Stimulated activated naive CD8-positive, alpha-beta T cell treated with anti-CD3 and anti-CD28 coated beads, Interleukin-15, amount 100 ng/mL, for 72 hours (primary cell): ENCODE results near the gene NSD2.

Source experiments
- ATAC-seq: fragments of 150-1000 bp; cut with Tn5 transposase; 2 replicates; pipeline ENCODE4 v1.10.0; 2021; ENCODE audit warnings: mild to moderate bottlenecking, moderate library complexity
- DNase-seq, 2 donors: peaks; one replicate each; pipeline ENCODE4 v3.0.0; 2021 to 2022
- H3K27ac Mint-ChIP-seq, 2 donors: one replicate each; pipeline ENCODE4 v1.8.0; 2022; ENCODE audit warnings: mild to moderate bottlenecking in 2 of 2, mixed read lengths in 2 of 2, moderate library complexity in 2 of 2
- H3K27me3 Mint-ChIP-seq: one replicate; pipeline ENCODE4 v1.8.0; 2022; ENCODE audit warnings: mixed read lengths
- H3K4me1 Mint-ChIP-seq: one replicate; pipeline ENCODE4 v1.8.0; 2022; ENCODE audit warnings: mild to moderate bottlenecking, mixed read lengths
- H3K4me3 Mint-ChIP-seq, 2 donors: one replicate each; pipeline ENCODE4 v1.8.0; 2022; ENCODE audit warnings: mild to moderate bottlenecking in 2 of 2, mixed read lengths in 2 of 2, moderate library complexity in 1 of 2
- H3K9me3 Mint-ChIP-seq, 2 donors: one replicate each; pipeline ENCODE4 v1.8.0; 2022; ENCODE audit warnings: mixed read lengths in 2 of 2

Gene NSD2

DNA sequence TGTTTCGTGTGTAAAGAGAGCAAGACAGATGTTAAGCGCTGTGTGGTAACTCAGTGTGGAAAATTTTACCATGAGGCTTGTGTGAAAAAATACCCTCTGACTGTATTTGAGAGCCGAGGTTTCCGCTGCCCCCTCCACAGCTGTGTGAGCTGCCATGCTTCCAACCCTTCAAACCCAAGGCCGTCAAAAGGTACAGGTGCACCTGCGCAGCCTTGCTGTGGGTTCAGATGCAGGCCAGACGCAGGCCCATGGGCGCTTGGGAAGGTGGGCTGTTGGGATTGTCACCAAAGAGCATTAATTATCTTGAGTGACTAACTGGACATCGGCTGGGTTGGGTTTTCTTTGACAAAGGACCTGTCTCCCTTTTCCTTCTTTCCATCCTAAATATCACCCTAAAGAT lies 82.1 kb downstream of the NSD2 start:
- Mint-ChIP-seq H3K9me3 (no peaks in the 10 kb centered on the region), H3K27ac (peak overlapping the region in 1 of 2 donors; percentile 59), H3K4me3 (no peak overlapping the region), H3K4me1 (no peaks in the 10 kb centered on the region), H3K27me3 (no peaks in the 10 kb centered on the region)
- ATAC-seq: no peak
- no peak for DNase-seq

DNA sequence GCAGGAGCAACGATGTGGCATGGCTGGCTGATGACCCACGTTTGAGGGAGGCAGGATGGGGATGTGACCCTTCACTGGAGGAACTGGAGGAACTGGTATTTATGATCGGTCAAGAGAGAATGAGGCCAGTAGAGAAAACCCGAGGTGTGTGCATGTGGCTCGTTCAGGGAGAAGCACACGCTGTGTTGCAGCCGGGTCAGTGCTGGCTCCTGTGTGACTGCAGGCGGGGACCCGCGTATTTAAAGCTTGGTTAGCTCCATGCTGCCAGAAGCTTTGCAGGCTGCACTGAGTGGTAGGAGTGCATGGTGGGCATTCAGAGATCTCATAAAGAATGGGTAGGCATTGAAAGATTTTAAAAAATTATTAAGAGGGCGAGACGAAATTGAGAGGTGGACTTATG lies 85.4 kb downstream of the NSD2 start:
- Mint-ChIP-seq H3K4me1 (no peaks in the 10 kb centered on the region), H3K9me3 (no peaks in the 10 kb centered on the region), H3K4me3 (no peak overlapping the region), H3K27ac (no peak overlapping the region), H3K27me3 (no peaks in the 10 kb centered on the region)
- ATAC-seq: no peak
- no peak for DNase-seq

DNA sequence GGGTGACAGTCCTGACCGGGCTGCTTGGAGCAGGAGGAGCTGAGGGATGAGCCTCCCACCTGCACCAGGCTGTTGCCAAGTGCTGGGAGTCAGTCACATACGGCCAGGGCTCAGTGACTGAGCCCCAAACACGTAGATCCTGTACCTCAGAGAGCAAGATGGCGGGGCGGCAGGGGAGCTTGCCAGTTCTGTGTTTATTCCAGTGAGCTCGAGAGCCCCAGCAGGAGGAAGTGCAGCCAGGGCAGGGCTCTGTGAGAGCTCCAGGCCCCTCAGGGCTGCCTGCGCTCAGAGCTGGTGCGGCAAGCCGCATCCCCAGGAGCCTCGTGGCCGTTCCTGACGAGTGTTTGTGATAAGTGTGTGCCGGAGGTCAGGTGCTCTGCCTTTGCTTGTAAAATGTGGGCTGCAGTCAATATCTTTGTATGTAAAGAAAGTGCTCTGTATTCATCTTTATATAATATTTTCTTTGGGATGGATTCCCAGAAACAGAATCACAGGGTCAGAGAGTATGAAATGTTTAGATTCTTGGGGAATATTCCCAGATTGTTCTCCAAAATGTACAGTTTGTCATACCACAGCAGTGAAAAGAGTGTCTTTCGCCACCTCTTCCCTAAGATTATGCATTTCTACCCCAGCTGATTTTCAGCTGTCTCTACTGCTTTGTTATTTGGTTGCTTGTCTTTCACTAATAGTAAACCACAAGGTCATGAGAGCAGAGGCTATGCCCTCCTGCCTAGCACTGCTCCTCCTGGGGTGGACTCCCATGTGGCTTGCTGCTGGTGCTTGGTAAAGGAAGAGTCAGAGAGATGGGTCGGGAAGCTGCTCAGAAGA lies 87.3 kb downstream of the NSD2 start:
- H3K4me1 Mint-ChIP-seq: no peaks in the 10 kb centered on the region
- no peak for ATAC-seq
- H3K27ac Mint-ChIP-seq: no peak overlapping the region
- no peaks in the 10 kb centered on the region for H3K9me3 Mint-ChIP-seq
- DNase-seq: no peak
- H3K27me3 Mint-ChIP-seq: no peaks in the 10 kb centered on the region
- H3K4me3 Mint-ChIP-seq: no peak overlapping the region

DNA sequence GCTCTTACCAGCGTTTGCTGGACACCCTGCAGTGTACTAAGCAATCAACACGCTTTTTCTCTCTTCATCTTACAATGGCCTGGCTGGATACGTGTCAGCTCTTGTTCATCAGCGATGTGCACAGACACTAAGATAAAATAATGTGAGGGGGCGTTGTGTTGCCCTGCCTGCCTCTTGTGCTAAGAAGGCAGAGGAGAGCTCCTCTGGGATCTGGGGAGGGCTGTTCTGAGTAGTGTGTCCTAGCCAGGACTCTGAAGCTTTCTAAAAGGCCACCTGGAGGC lies 87.9 kb downstream of the NSD2 start:
- H3K4me3 Mint-ChIP-seq: no peak overlapping the region
- ATAC-seq (no peak), DNase-seq (no peak)
- H3K9me3 Mint-ChIP-seq: no peaks in the 10 kb centered on the region
- H3K27me3 Mint-ChIP-seq: no peaks in the 10 kb centered on the region
- H3K27ac Mint-ChIP-seq: no peak overlapping the region
- no peaks in the 10 kb centered on the region for H3K4me1 Mint-ChIP-seq

DNA sequence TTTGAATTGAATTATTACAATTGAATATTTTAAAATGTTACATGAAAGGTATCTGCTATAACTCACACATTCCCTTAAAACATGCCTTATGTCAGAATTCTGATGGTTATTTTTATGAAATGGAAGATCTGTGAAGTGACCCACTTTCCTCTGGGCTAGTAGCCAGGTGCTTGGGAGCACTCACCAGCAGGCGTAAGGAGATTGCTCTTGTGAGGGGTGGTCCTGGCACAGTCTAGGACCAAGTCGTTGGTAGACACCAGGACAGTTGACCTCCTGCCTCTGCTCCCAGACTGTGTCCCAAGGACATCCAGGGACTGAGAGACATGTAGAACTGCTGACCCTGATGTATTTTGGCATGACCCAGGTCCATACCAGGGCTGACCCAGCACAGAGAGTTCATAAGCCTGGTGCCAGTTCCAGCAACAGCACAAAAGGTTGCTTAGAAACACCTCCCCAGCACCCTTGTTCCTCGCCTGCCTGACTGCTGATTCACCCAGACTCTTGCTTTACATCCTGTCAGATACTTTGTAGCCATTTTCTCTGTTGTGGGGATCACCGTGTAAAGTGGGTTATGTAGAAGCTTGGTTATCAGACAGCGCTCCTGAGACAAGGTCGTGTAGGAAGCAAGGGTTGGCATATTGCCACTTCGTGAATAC lies 89.1 kb downstream of the NSD2 start:
- Mint-ChIP-seq H3K27ac (no peak overlapping the region), H3K27me3 (no peaks in the 10 kb centered on the region), H3K9me3 (peaks cover 0 to 6% of the 10 kb centered on the region in 2 donors), H3K4me1 (no peaks in the 10 kb centered on the region), H3K4me3 (no peak overlapping the region)
- DNase-seq (no peak), ATAC-seq (no peak)

DNA sequence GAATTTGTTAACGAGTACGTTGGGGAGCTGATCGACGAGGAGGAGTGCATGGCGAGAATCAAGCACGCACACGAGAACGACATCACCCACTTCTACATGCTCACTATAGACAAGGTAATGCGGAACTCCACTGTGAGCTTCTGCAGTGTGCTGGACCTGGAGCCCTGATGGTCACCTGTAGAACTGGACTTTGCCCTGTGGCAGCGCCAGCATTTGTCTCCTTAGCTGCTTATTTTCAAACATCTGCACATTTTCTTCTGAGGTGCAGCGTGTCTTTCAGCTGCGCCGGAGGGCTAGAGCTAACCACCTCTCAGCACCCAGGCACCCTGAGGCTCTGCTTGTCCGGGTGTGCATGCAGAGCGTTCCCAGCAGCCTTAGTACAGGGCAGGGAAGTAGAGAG lies 89.8 kb downstream of the NSD2 start:
- DNase-seq (no peak), ATAC-seq (no peak)
- H3K27me3 Mint-ChIP-seq: no peaks in the 10 kb centered on the region
- no peak overlapping the region for H3K27ac Mint-ChIP-seq
- no peaks in the 10 kb centered on the region for H3K4me1 Mint-ChIP-seq
- no peak overlapping the region for H3K4me3 Mint-ChIP-seq
- peaks cover 0 to 8% of the 10 kb centered on the region in 2 donors for H3K9me3 Mint-ChIP-seq

DNA sequence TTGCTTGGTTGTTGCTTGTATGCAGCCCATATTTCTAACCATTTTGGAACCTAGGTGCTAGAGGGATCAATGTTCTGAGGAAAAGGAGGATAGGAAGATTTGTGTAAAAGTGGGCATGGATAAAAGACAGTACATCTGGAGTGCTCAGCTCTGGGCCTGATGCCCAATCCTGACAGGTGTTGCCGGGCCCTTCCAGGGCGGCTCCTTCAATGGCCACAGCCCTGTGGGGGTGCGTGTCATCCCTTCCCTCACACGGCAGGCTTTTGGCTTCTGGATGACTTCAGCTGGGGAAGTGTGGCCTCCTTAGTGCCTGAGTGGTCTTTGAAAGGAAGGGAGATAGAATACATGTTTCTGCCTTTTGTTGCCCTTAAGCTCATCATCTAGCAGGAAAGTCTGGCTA lies 90.4 kb downstream of the NSD2 start:
- Mint-ChIP-seq H3K27ac (peak overlapping the region in 1 of 2 donors; percentile 12), H3K27me3 (no peaks in the 10 kb centered on the region), H3K4me1 (no peaks in the 10 kb centered on the region), H3K9me3 (peaks cover 0 to 8% of the 10 kb centered on the region in 2 donors), H3K4me3 (no peak overlapping the region)
- DNase-seq (no peak), ATAC-seq (no peak)

DNA sequence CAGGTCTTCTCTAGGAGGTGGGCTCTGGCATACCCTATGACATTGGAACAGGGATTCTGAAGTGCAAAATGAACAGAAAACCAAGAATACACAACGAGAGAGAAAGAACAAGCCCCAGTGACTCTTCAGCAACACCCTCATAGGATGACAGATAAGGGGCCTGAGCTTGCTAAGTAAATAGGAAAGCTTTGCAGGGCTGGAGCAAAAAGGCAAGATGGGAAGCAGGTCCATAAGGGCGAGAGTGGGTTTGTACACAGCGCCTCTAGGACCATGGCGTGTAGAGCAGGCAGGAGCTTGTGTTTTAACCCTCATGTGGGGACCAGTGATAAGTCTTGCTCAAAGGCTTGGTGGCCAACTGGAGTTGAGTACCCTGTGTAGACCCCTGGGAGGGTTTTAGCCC lies 91.8 kb downstream of the NSD2 start:
- H3K27ac Mint-ChIP-seq: peak overlapping the region in 1 of 2 donors; percentile 75
- no peak overlapping the region for H3K4me3 Mint-ChIP-seq
- H3K4me1 Mint-ChIP-seq: no peaks in the 10 kb centered on the region
- H3K27me3 Mint-ChIP-seq: no peaks in the 10 kb centered on the region
- ATAC-seq (no peak), DNase-seq (no peak)
- peaks cover 0 to 8% of the 10 kb centered on the region in 2 donors for H3K9me3 Mint-ChIP-seq

DNA sequence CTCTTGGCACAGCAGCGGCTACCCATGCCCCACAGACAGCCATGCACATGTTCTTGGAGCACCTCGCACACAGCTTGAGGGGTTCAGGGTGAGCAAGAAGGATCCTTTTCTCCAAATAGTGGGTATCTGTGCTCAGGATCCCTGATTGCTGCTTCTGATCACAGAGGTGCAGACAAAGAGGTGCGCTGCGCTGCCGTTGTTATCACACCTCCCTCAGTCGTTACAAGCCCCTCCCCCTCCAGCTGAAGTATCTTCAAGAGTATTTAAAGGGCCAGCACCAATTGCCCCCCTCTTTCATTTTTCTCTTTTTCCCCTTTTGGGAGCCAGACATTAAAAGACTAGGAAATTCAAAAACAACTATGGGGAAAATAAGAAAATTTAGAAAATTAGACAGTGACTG lies 93.2 kb downstream of the NSD2 start:
- peaks cover 0 to 8% of the 10 kb centered on the region in 2 donors for H3K9me3 Mint-ChIP-seq
- H3K4me3 Mint-ChIP-seq: no peak overlapping the region
- H3K4me1 Mint-ChIP-seq: no peaks in the 10 kb centered on the region
- no peak overlapping the region for H3K27ac Mint-ChIP-seq
- DNase-seq (no peak), ATAC-seq (no peak)
- H3K27me3 Mint-ChIP-seq: no peaks in the 10 kb centered on the region

DNA sequence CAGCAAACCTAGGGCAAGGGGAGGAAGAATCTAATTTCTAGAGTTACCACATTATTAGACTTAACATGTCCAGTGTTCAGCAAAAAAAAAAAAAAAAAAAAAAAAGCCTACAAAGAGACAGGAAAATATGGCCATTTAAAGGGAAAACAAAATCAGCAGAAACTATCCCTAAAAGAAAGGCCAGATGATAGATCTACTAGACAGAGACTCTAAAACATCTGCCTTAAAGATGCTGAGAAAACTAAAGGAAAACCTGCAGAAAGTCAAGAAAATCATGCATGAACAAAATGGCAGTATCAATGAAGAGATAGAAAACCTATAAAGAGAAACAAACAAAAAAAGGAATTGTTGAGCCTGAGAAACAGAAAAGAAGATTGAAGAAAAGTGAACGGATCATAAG lies 93.8 kb downstream of the NSD2 start:
- ATAC-seq (no peak), DNase-seq (no peak)
- Mint-ChIP-seq H3K9me3 (peaks cover 0 to 8% of the 10 kb centered on the region in 2 donors), H3K27ac (no peak overlapping the region), H3K4me3 (no peak overlapping the region), H3K4me1 (no peaks in the 10 kb centered on the region), H3K27me3 (no peaks in the 10 kb centered on the region)

DNA sequence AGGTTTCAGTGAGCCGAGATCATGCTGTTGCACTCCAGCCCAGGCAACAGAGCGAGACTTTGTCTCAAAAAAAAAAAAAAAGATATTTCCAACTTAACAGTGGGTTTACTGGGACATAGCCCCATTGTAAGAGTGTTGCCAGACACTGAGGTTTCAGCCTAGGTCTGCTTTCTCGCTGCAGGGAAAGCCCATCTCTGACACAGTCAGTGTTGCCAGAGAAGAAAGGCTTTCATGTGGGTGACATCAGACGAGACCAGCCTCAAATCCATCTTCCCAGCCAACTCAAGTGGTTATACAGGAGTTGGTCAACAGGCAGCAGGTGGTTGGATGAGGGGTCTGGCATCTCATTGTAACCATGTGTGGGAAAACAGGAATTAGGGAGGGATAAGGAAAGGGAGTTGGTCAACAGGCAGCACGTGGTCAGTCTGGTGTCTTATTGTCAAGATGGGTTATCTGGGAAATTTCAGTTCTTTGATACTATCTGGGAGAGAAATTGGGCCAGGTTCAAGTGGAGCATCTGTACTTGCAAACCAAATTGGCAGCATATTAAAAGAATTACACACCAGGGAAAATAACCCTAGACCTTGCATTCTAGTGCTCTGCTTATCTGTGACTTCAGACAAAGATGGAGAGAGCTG lies 96.4 kb downstream of the NSD2 start:
- H3K9me3 Mint-ChIP-seq: peaks cover 0 to 8% of the 10 kb centered on the region in 2 donors
- DNase-seq: no peak
- no peaks in the 10 kb centered on the region for H3K4me1 Mint-ChIP-seq
- no peak for ATAC-seq
- peak overlapping the region; percentile 15 to 56 for H3K27ac Mint-ChIP-seq
- H3K27me3 Mint-ChIP-seq: no peaks in the 10 kb centered on the region
- H3K4me3 Mint-ChIP-seq: no peak overlapping the region

DNA sequence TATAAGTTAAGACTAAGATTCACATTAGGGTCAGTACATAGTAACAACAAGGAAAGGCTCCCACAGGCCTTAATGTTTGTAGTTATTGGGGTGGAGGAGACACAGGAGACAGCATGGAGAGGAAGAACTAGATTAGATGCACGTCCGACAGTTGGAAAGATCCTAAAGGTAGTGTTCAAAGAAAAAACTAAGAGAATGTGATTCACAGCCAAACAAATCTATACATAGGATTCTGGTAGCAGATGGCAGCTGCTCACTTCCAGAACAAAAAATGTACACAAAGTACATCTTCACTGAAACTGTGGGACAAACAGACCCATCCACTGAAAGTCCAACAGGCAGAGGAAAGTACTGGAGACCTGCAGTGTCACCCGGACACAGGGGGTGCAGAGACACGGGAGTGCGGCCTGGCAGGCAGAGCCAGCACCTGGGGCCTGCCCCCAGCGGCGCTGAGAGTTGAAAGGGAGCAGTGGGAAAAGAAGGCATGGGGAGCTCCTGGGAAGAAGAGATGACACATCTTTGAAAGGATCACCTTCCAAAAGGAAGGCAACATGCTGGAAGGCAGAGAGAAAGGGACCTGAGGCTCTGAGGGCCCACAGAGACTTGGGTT lies 97.6 kb downstream of the NSD2 start:
- Mint-ChIP-seq H3K4me1 (no peaks in the 10 kb centered on the region), H3K27ac (peak overlapping the region in 1 of 2 donors; percentile 92), H3K4me3 (no peak overlapping the region), H3K27me3 (no peaks in the 10 kb centered on the region), H3K9me3 (peaks cover 0 to 8% of the 10 kb centered on the region in 2 donors)
- DNase-seq: no peak
- no peak for ATAC-seq

DNA sequence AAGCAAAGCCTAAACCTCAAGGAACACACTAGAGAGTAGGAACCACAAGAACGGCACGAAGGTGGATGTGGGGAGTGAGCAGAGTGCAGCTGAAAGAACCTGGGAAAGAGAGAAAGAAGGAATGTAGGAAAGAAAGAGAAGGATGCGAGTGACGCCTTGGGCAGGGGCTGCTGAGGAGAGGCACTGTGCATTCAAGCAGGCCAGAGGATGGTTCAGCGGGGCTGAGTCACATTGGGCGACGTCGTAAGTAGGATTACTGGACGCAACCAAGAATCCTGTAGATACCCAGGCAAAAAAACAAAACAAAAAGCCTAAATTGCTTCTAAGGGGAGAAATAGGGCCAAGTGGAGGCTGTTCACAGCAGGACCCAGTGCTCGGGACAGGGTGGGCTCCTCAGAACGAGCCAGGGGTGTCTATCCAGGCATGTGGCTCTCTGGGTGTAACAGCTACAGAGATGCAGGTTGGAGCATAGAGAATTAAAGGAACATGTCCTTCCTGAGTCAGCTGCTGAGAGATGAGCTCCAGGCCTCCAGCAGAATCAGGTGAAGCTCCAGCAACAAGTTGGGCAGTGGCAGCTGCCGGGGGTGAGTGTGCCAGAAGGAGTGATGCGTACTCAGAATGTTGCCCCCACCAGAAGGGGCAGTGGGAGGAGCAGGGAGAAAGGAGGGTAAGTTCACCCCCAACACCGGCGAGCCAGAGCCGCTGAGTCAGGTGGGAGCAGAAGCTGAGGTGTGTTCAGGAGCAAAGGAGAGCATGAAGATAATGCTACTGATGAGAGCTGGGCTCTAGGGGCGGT lies 98.9 kb downstream of the NSD2 start:
- no peak for DNase-seq
- Mint-ChIP-seq H3K27me3 (no peaks in the 10 kb centered on the region), H3K9me3 (peaks cover 0 to 4% of the 10 kb centered on the region in 2 donors), H3K4me1 (no peaks in the 10 kb centered on the region), H3K4me3 (peak overlapping the region in 1 of 2 donors; percentile 2), H3K27ac (peak overlapping the region; percentile 38 to 79)
- no peak for ATAC-seq

DNA sequence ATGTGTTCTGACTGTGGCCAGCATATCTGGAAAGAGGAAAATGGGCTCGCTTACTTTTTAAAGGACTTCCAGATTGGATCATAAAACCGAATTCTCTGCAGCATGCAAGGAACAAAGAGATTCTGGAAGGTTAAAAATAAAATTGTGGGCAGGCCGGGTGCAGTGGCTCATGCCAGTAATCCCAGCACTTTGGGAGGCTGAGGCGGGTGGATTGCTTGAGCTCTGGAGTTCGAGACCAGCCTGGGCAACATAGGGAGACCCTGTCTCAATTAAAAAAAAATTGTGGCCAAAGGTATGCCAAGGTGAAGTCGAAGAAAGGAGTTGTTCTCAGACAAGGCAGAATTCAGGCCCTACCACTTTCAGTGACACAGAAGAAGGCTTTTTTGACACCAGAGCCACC lies 99.7 kb downstream of the NSD2 start:
- no peaks in the 10 kb centered on the region for H3K9me3 Mint-ChIP-seq
- H3K4me3 Mint-ChIP-seq: no peak overlapping the region
- ATAC-seq: no peak
- DNase-seq: no peak
- H3K27ac Mint-ChIP-seq: no peak overlapping the region
- no peaks in the 10 kb centered on the region for H3K4me1 Mint-ChIP-seq
- H3K27me3 Mint-ChIP-seq: no peaks in the 10 kb centered on the region

DNA sequence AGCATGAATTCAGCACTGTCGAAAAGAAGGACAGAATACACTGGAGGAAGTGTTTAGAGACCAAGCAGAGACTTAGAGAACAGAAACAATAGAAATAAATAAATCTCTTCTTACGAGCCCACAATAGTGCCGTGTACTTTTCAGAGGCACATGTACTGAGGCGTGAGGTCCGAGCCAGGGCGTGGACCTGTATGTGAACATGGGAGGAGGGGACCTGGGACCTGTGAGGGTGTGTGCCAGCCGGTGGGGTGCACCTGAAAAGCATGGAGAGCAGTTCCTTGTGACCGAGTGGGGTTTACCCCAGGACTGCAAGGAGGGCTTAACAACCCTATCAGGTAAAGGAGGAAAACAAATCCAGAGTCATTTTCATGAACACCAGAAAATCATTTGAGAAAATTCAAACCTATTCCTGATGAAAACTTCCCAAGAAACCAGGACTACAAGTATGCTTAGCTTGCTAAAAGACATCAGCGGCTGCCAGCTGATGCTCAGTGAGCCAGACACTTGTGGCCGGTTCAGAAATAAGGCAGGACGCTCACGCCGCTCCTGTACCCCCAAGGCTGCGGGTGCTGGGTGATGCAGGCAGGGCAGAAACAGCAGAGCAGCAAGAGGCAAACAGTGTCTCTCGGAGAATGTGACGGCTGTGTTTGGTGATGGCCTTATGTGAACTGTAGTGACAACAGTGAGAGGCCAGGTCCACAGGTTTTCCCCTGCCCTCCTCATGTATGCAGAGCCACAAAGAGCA lies 100.4 kb downstream of the NSD2 start:
- Mint-ChIP-seq H3K4me1 (no peaks in the 10 kb centered on the region), H3K27ac (peak overlapping the region in 1 of 2 donors; percentile 20), H3K27me3 (no peaks in the 10 kb centered on the region), H3K4me3 (no peak overlapping the region), H3K9me3 (no peaks in the 10 kb centered on the region)
- ATAC-seq (no peak), DNase-seq (no peak)
